Stomach (tissue), 4 donors: ENCODE measurements around the gene COBL.

Source experiments
- CTCF ChIP-seq, 7 experiments: fragments of 450-650 bp in 4 of 7; fragments of 200-600 bp in 3 of 7; sonication (generic) in 3 of 7; IDR thresholded peaks; one replicate each; pipeline ENCODE4 v1.5.1; 2016 to 2019; ENCODE audit warnings: antibody characterized with exemption in 7 of 7, control low read depth in 2 of 7, mild to moderate bottlenecking in 1 of 7
- EP300 ChIP-seq: sonication (generic); formaldehyde crosslinking; IDR thresholded peaks from one replicate; pipeline ENCODE4 v1.6.1; 2017; ENCODE audit warnings: antibody characterized with exemption
- POLR2A ChIP-seq, 4 donors: fragments of 450-650 bp; IDR thresholded peaks; one replicate each; pipeline ENCODE4 v1.6.1; 2016; ENCODE audit warnings: antibody characterized with exemption in 4 of 4, control low read depth in 2 of 4, mild to moderate bottlenecking in 1 of 4, moderate library complexity in 1 of 4

GRCh38 chr7:51262796-51263531, 53.6 kb downstream of the COBL start:
- TF ChIP-seq CTCF (IDR thresholded peaks at IDR 0.05) (no peak), EP300 (no peak), POLR2A (IDR thresholded peaks at IDR 0.05) (no peak)
